Endothelial cell of umbilical vein (primary cell): ENCODE results near the gene FARP2. TPM values are rescaled to one million over a fixed set of nuclear protein-coding genes. Genes with fewer than 3 reads are reported as not detected.

Source experiments
- BruUV-seq: library from RNA; stranded (reverse); fragments of 400-500 nt; replicated peaks from 2 replicates; lab custom pipeline; 2021; lab: Mats Ljungman, UMichigan
- CTCF ChIA-PET: fragments of 300-600, 350-600 bp; sonication (Branson Sonifier 250); formaldehyde crosslinking; loops from one replicate; lab custom pipeline; 2021; ENCODE audit warnings: antibody characterized with exemption, inconsistent platforms; lab: Charles Lee
- POLR2A ChIA-PET: fragments of 300-600, 350-600 bp; sonication (Branson Sonifier 250); formaldehyde crosslinking; loops from one replicate; lab custom pipeline; 2021; ENCODE audit warnings: antibody characterized with exemption, inconsistent platforms; lab: Charles Lee
- DNase-seq: peaks from one replicate; pipeline ENCODE4 v3.0.0-alpha.2; 2011; ENCODE audit warnings: low read depth, low spot score
- FAIRE-seq: peaks from 2 replicates; lab custom pipeline; 2011; peaks lifted over from hg19 to GRCh38; lab: Jason Lieb, UNC
- H2AFZ ChIP-seq: 2 replicates; pipeline ENCODE4 v1.6.0; 2012; ENCODE audit warnings: low read depth, low read length, control low read depth, inconsistent platforms
- H3K27ac ChIP-seq: 2 replicates; pipeline ENCODE4 v1.5.1; 2011; ENCODE audit warnings: low read depth, mild to moderate bottlenecking, control low read depth, low read length, moderate library complexity; ENCODE audit not compliant: insufficient read depth
- H3K27me3 ChIP-seq, 2 experiments: 2 replicates each; pipeline versions ENCODE4 v1.6.0 to v1.6.1; 2011; ENCODE audit warnings: low read length in 2 of 2, mixed read lengths in 1 of 2; ENCODE audit not compliant: control insufficient read depth in 2 of 2, insufficient read depth in 2 of 2
- H3K36me3 ChIP-seq, 2 experiments: 2 replicates in 1 of 2; 3 replicates in 1 of 2; pipeline ENCODE4 v1.5.1; 2011; ENCODE audit warnings: low read length in 2 of 2, mild to moderate bottlenecking in 1 of 2, moderate library complexity in 1 of 2; ENCODE audit not compliant: control insufficient read depth in 2 of 2, insufficient read depth in 2 of 2; ENCODE audit errors: extremely low read depth in 1 of 2
- H3K4me1 ChIP-seq: 3 replicates; pipeline ENCODE4 v1.5.1; 2011; ENCODE audit warnings: mild to moderate bottlenecking, low read length; ENCODE audit not compliant: control insufficient read depth, insufficient read depth; ENCODE audit errors: extremely low read depth
- H3K4me2 ChIP-seq: 2 replicates; pipeline ENCODE4 v1.6.1; 2011; ENCODE audit warnings: low read length, control low read depth, mixed read lengths; ENCODE audit not compliant: insufficient read depth
- H3K4me3 ChIP-seq, 3 experiments: fragments of 200-600 bp in 1 of 3; sonication (generic), shearing (Covaris generic) in 1 of 3; replicated peaks in 1 of 3; 2 replicates each; pipeline ENCODE4 v1.5.1; 2011 to 2016; ENCODE audit warnings: control low read depth in 3 of 3, low read length in 3 of 3, mild to moderate bottlenecking in 2 of 3, inconsistent platforms in 1 of 3, low read depth in 1 of 3, moderate library complexity in 1 of 3; ENCODE audit not compliant: insufficient read depth in 1 of 3
- H3K79me2 ChIP-seq: 2 replicates; pipeline ENCODE4 v1.6.0; 2012; ENCODE audit warnings: low read length, inconsistent platforms; ENCODE audit not compliant: control insufficient read depth, insufficient read depth
- H3K9ac ChIP-seq: replicated peaks from 2 replicates; pipeline ENCODE3; 2011; ENCODE audit warnings: low read length, control low read depth; ENCODE audit not compliant: insufficient read depth; ENCODE audit errors: extremely low read depth
- H3K9me1 ChIP-seq: replicated peaks from 3 replicates; pipeline ENCODE4 v1.6.0; 2011; ENCODE audit warnings: mild to moderate bottlenecking, low read length; ENCODE audit not compliant: control insufficient read depth, insufficient read depth; ENCODE audit errors: extremely low read depth
- H3K9me3 ChIP-seq: replicated peaks from 2 replicates; pipeline ENCODE4 v1.5.1; 2012; ENCODE audit warnings: low read length, inconsistent platforms; ENCODE audit not compliant: control insufficient read depth, insufficient read depth
- H4K20me1 ChIP-seq: replicated peaks from 2 replicates; pipeline ENCODE3; 2011; ENCODE audit warnings: mild to moderate bottlenecking, low read length; ENCODE audit not compliant: control insufficient read depth, insufficient read depth; ENCODE audit errors: extremely low read depth
- EZH2 ChIP-seq: IDR thresholded peaks from 2 replicates; pipeline ENCODE4 v1.6.1; 2012; ENCODE audit warnings: borderline replicate concordance, low read depth, mild to moderate bottlenecking, moderate library complexity, low read length, inconsistent platforms; ENCODE audit not compliant: severe bottlenecking
- FOS ChIP-seq: IDR thresholded peaks from 2 replicates; pipeline ENCODE4 v1.6.1; 2011; ENCODE audit warnings: mild to moderate bottlenecking, low read length, moderate library complexity, borderline replicate concordance; ENCODE audit not compliant: insufficient read depth
- GATA2 ChIP-seq: IDR thresholded peaks from 2 replicates; pipeline ENCODE4 v1.7.0; 2011; ENCODE audit warnings: low read depth, mild to moderate bottlenecking, moderate library complexity, mixed read lengths, low read length; ENCODE audit not compliant: insufficient read length, insufficient read depth
- JUN ChIP-seq: IDR thresholded peaks from 2 replicates; pipeline ENCODE4 v1.6.1; 2011; ENCODE audit warnings: borderline replicate concordance, low read depth; ENCODE audit not compliant: insufficient read length, insufficient read depth
- MYC ChIP-seq: IDR thresholded peaks from one replicate; pipeline ENCODE4 v1.6.1; 2011; ENCODE audit warnings: mild to moderate bottlenecking, low read depth, low read length
- POLR2A ChIP-seq: IDR thresholded peaks from 2 replicates; pipeline ENCODE4 v1.6.1; 2012; ENCODE audit warnings: low read depth, mild to moderate bottlenecking, control low read depth, low read length
- POLR2AphosphoS5 ChIP-seq: IDR thresholded peaks from 2 replicates; pipeline ENCODE4 v1.6.1; 2012; ENCODE audit warnings: low read depth, mild to moderate bottlenecking, control low read depth, low read length, moderate library complexity; ENCODE audit not compliant: insufficient read depth
- dilution Hi-C: fragments of 300-500 bp; cut with MboI; formaldehyde crosslinking; loops from one replicate; pipeline ENCODE4 v1.15.0; 2019; ENCODE audit warnings: low sequenced_read_pairs; ENCODE audit not compliant: extremely low pct_ligation_motif_present
- intact Hi-C: fragments of 100-400 bp; cut with micrococcal nuclease; formaldehyde crosslinking; loops from one replicate; pipeline ENCODE4 v1.10.0; 2022
- polyA plus RNA-seq, 4 experiments: library from polyadenylated mRNA; depleted of rRNA in 3 of 4; stranded (reverse) in 3 of 4; unstranded in 1 of 4; fragments of >200 nt; gene quantifications; 2 replicates each; pipeline versions ENCODE4 v1.2.1 to v1.2.3, GENCODE V29; 2011 to 2012; ENCODE audit warnings: missing spikeins in 1 of 4
- total RNA-seq: library from RNA; stranded (reverse); gene quantifications from 2 replicates; pipeline ENCODE4 v1.2.3, GENCODE V29; 2021
- TF ChIP-seq, protein P1 (sequence below): IDR thresholded peaks from 2 replicates; pipeline ENCODE4 v1.6.1; 2011; ENCODE audit not compliant: insufficient read depth, insufficient read length
- TF ChIP-seq, protein P2 (sequence below), 2 donors: IDR thresholded peaks; 1 replicate in 1 of 2; 2 replicates in 1 of 2; pipeline ENCODE4 v1.5.1; 2011; ENCODE audit warnings: low read length in 2 of 2, mild to moderate bottlenecking in 2 of 2, moderate library complexity in 2 of 2, control low read depth in 1 of 2, inconsistent platforms in 1 of 2, low read depth in 1 of 2; ENCODE audit not compliant: insufficient read depth in 1 of 2; ENCODE audit errors: extremely low read depth in 1 of 2

The FARP2 gene
- total and polyA plus RNA-seq, 2 donors (not counting 3 experiments of a cell fraction or from before 2014, with no cell fraction given), result 15.3 to 45.3 TPM

DNA sequence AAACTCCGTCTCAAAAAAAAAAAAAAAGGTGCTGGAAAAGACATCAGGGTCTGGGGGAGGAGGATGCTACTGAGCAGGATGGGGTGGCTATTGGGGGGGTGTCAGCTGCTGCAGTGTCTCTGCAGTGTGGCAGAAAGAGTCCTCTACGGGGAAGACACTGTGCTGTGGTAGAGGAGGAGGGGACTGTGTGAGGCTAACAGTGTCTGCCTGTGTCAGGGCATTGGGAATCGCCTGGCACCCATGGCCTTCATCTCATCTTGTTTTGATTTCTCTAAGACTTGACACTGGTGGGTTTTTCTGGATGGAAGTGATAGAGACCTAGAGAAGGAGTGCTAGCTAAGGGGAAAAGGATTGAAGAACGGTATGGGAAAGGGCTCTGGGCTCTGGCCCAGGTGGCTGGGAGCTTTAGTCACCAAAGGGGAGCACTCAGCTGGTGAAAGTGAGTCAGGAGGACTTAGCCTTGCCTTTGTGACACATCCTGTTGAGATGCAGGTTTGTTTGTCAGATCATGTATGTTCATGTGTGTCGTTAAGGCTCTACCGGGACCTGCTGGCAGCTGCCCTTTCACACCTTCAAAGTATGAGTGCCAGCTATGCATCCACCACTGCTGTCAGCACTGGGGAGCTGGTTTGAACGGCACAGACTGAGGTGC, 58.0 kb downstream of the FARP2 start:
- Histone ChIP-seq H3K36me3 (peaks cover 6 to 18% of the 10 kb centered on the region in 2 experiments), H3K9ac (no peak overlapping the region), H3K4me2 (no peak overlapping the region), H3K9me1 (no peaks in the 10 kb centered on the region), H3K4me3 (no peak overlapping the region), H3K4me1 (no peaks in the 10 kb centered on the region), H3K27me3 (no peaks in the 10 kb centered on the region), H3K9me3 (no peaks in the 10 kb centered on the region), H2AFZ (no peak overlapping the region), H3K79me2 (no peaks in the 10 kb centered on the region), H4K20me1 (no peaks in the 10 kb centered on the region), H3K27ac (no peak overlapping the region)
- ChIA-PET CTCF (no interaction called here), POLR2A (interaction anchor here (0.7 kb wide), 1 partner anchor 161 kb away, joined by 3 read pairs; no protein-coding TSS in a partner anchor)
- no peak for DNase-seq
- FAIRE-seq, result no peak
- TF ChIP-seq POLR2A, result no peak
- TF ChIP-seq EZH2, result no peak
- no peak for TF ChIP-seq JUN
- TF ChIP-seq FOS, result no peak
- TF ChIP-seq, protein P1, sequence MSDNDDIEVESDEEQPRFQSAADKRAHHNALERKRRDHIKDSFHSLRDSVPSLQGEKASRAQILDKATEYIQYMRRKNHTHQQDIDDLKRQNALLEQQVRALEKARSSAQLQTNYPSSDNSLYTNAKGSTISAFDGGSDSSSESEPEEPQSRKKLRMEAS, result no peak
- TF ChIP-seq MYC, result no peak
- no peak for TF ChIP-seq POLR2AphosphoS5
- TF ChIP-seq, protein P2, sequence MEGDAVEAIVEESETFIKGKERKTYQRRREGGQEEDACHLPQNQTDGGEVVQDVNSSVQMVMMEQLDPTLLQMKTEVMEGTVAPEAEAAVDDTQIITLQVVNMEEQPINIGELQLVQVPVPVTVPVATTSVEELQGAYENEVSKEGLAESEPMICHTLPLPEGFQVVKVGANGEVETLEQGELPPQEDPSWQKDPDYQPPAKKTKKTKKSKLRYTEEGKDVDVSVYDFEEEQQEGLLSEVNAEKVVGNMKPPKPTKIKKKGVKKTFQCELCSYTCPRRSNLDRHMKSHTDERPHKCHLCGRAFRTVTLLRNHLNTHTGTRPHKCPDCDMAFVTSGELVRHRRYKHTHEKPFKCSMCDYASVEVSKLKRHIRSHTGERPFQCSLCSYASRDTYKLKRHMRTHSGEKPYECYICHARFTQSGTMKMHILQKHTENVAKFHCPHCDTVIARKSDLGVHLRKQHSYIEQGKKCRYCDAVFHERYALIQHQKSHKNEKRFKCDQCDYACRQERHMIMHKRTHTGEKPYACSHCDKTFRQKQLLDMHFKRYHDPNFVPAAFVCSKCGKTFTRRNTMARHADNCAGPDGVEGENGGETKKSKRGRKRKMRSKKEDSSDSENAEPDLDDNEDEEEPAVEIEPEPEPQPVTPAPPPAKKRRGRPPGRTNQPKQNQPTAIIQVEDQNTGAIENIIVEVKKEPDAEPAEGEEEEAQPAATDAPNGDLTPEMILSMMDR (IDR thresholded peaks at IDR 0.05; ENCODE audit: extremely low read depth in 1 of 2, insufficient read depth in 1 of 2, low read depth in 1 of 2, low read length in 2 of 2), result no peak
- TF ChIP-seq GATA2, result no peak
- dilution Hi-C loops (no loop called here), intact Hi-C loops (no loop called here)
- BruUV-seq, result no TSS peak
